Right atrium auricular region (tissue), 2 donors: ENCODE data around the gene LYPD3. TPM values are rescaled to one million over a fixed set of nuclear protein-coding genes. Genes with fewer than 3 reads are reported as not detected.
"Not testable (repeated sequence)": the region's sequence is repeated elsewhere in the genome, so short reads cannot be mapped to it uniquely, and the experiment has no call there.

Experiments
- DNase-seq: peaks from one replicate; pipeline ENCODE4 v3.0.0-alpha.2; 2019; ENCODE audit warnings: low spot score
- H3K27ac ChIP-seq, 2 donors: fragments of 200-600 bp; sonication (generic); 1 replicate in 1 of 2; 2 replicates in 1 of 2; pipeline ENCODE4 v1.5.1; 2016 to 2019
- H3K27me3 ChIP-seq, 2 donors: fragments of 200-600 bp; sonication (generic); one replicate each; pipeline versions ENCODE4 v1.5.1 to v1.6.0; 2017 to 2019
- H3K36me3 ChIP-seq: fragments of 200-600 bp; sonication (generic); one replicate; pipeline ENCODE4 v1.5.1; 2016
- H3K4me1 ChIP-seq, 2 donors: fragments of 200-600 bp; sonication (generic); one replicate each; pipeline versions ENCODE4 v1.5.1 to v1.6.0; 2017 to 2019
- H3K4me3 ChIP-seq, 2 donors: fragments of 200-600 bp; sonication (generic); 1 replicate in 1 of 2; 2 replicates in 1 of 2; pipeline ENCODE4 v1.5.1; 2017 to 2019; ENCODE audit warnings: mild to moderate bottlenecking in 1 of 2, moderate library complexity in 1 of 2
- H3K9me3 ChIP-seq, 2 donors: fragments of 200-600 bp; sonication (generic); one replicate each; pipeline ENCODE4 v1.5.1; 2019
- CTCF ChIP-seq, 2 donors: fragments of 200-600 bp; sonication (generic); IDR thresholded peaks; one replicate each; pipeline ENCODE4 v1.5.1; 2019; ENCODE audit warnings: antibody characterized with exemption in 2 of 2
- total RNA-seq, 2 donors: library from RNA; depleted of rRNA; stranded (reverse); fragments of >200 nt; gene quantifications; one replicate each; pipeline ENCODE4 v1.1.0, GENCODE V29; 2016

The LYPD3 gene
- total RNA-seq, 2 donors from 2014 or later, result 0.90 TPM; not detected in 1

- H3K27me3 ChIP-seq, result no peaks in the 10 kb centered on the region
- H3K9me3 ChIP-seq, result no peaks in the 10 kb centered on the region
- DNase-seq, result no peak
- H3K4me3 ChIP-seq, result no peak overlapping the region
- no peaks in the 10 kb centered on the region for H3K36me3 ChIP-seq
- no peak overlapping the region for H3K27ac ChIP-seq
- no peak for TF ChIP-seq CTCF (IDR thresholded peaks at IDR 0.05)
- H3K4me1 ChIP-seq, result no peaks in the 10 kb centered on the region
Observed at GRCh38 chr19:43444531-43445287, 20.7 kb downstream of the LYPD3 start.

DNA sequence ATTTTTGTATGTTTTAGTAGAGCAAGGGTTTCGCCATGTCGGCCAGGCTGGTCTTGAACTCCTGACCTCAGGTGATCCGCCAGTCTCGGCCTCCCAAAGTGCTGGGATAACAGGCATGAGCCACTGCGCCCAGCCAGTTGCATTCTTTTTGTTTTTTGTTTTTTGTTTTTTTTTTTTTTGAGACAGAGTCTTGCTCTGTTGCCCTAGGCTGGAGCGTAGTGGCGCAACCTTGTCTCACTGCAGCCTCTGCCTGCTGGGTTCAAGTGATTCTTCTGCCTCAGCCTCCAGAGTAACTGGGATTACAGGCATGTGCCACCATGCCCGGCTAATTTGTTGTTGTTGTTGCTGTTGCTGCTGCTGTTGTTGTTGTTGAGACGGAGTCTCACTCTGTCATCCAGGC, 21.3 kb downstream of the LYPD3 start:
- H3K36me3 ChIP-seq, H3K4me3 ChIP-seq, H3K27ac ChIP-seq, H3K9me3 ChIP-seq, H3K27me3 ChIP-seq, H3K4me1 ChIP-seq, DNase-seq: not testable (repeated sequence)

- Histone ChIP-seq H3K4me1 (peaks cover 0 to 13% of the 10 kb centered on the region in 2 donors), H3K9me3 (no peaks in the 10 kb centered on the region), H3K27ac (no peak overlapping the region), H3K4me3 (no peak overlapping the region), H3K36me3 (no peaks in the 10 kb centered on the region), H3K27me3 (no peaks in the 10 kb centered on the region)
- no peak for DNase-seq
- no peak for TF ChIP-seq CTCF (IDR thresholded peaks at IDR 0.05)
Observed at GRCh38 chr19:43441716-43442115, 23.7 kb downstream of the LYPD3 start.

DNA sequence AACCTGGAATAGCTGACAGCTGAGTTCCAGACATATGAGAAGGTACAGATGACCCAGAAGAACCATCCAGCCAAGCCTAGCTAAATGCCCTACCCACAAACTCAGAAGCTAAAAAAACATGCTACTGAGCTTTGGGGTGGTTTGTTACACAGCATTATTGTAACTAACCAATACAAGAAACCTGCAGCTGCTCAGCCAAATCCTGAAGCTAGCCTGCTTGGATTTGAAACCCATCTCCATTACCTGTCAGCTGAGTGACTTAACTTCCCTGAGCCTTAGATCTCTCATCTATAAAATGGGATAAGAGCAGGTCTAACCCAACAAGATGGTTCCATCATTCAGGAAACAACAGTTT, 25.7 kb downstream of the LYPD3 start:
- TF ChIP-seq CTCF (IDR thresholded peaks at IDR 0.05), result no peak
- Histone ChIP-seq H3K27me3 (no peaks in the 10 kb centered on the region), H3K4me3 (no peak overlapping the region), H3K27ac (no peak overlapping the region), H3K36me3 (no peaks in the 10 kb centered on the region), H3K9me3 (no peaks in the 10 kb centered on the region), H3K4me1 (peaks cover 0 to 13% of the 10 kb centered on the region in 2 donors)
- DNase-seq, result no peak

DNA sequence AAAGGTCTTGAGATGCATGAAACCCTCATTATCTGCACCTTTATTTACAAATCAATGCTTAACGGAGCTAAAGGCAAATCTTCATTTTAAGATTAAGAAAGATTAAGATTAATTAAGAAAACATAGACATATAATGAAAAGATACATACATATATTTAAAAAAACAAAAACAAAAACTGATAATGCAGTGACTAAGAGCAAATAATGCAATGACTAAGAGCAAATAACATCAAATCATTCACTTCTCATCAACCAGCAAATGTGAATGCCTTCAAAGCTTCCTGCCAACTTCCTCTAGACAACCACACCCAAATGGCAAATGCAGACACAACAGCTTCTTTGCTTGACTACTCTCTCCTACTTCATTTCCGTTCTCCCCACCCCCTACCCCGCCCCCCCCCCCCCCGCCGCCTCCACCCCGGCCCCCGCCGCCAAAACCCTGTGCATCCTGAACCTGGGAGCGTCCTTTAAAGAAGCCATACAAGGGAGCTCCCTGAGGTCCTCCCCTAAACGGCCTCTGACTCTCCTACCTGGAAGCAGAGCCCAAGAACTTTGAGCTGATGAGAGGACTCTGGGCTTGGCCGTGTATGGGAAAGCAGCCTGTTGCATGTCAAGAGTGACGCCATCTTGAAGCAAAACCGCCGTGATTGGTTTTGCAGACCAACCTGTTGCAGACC, 26.2 kb downstream of the LYPD3 start:
- Histone ChIP-seq H3K4me3 (no peak overlapping the region), H3K9me3 (no peaks in the 10 kb centered on the region), H3K4me1 (peaks cover 0 to 13% of the 10 kb centered on the region in 2 donors), H3K36me3 (no peaks in the 10 kb centered on the region), H3K27ac (peak overlapping the region; percentile 3 to 62), H3K27me3 (no peaks in the 10 kb centered on the region)
- DNase-seq, result no peak
- no peak for TF ChIP-seq CTCF (IDR thresholded peaks at IDR 0.05)

DNA sequence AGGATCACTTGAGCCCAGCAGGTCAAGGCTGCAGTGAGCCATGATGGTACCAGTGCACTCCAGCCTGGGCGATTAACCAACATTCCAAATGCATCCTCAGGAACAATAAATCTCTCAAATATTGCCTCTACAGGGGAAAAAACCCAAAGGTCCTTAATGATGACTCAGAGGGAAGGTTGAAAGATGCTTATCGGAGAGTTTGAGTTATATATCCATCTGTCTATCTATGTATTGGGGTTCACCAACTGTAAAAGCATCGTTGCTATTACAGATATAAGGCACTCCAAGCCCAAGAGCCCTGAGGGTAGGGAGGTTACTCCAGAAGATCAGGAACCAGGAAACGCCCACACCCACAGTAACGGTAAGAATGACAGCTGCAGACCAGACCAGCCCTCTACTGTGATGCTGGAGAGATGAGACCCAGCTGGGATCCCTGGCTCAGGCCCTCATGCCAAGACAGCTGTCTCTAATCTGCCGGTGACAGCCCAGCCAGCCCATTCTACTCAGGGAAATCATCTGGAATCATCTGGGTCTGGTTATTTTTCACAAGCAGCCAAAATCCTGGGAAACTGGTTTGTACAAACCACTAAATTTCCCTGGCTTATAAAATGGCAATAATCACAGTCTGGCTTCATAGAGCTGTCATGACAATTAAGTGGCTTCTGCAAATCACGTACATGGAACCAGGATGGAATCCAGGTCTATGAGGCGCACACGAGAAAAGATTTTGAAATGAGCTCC, 26.9 kb downstream of the LYPD3 start:
- Histone ChIP-seq H3K27ac (peak overlapping the region; percentile 3 to 62), H3K4me1 (peaks cover 0 to 13% of the 10 kb centered on the region in 2 donors), H3K4me3 (no peak overlapping the region), H3K27me3 (no peaks in the 10 kb centered on the region), H3K36me3 (no peaks in the 10 kb centered on the region), H3K9me3 (no peaks in the 10 kb centered on the region)
- no peak for TF ChIP-seq CTCF (IDR thresholded peaks at IDR 0.05)
- DNase-seq, result peak; percentile 65
